ENCODE measurements around the gene ATP5ME. TPM values are rescaled to one million over a fixed set of nuclear protein-coding genes. Genes with fewer than 3 reads are reported as not detected.

ATP5ME gene
- polyA plus RNA-seq, 1 of the 3 experiments (the other 2 are of a cell fraction): 1,185 TPM

DNA sequence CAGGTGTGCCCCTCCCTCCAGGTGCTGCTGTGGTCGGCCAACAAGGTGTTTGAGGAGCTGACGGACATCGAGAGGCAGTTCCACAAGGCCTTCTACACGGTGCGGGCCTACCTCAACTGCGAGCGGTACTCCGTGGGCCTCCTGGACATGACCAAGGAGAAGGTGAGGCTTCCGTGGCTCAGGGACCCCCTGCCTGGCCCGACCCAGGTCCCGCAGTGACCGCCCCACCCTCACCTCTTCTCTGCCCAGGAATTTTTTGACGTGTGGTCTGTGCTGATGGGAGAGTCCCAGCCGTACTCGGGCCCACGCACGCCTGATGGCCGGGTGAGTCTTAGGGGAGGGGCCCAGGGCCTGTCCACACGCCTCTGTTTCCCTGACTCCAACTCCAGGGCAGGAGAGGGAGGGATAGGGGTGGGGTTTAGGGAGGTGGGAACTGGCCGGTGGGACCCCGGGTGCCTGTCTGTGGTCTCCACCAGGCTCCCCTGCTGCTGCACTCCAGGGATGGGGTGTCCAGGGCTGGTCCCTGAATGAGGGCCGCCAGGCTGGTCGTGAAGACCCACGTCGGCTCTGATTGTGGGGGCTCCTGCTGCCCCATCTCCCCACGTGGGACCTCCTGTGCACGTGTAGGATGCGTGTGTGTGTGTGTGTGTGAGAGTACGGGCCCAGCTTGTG is 20.1 kb downstream of the ATP5ME start:
- no peaks in the 10 kb centered on the region for H3K9me2 ChIP-seq
- H2AFZ ChIP-seq (ENCODE audit: low read depth): no peak overlapping the region

GRCh38 chr4:653080-653821 is 20.8 kb downstream of the ATP5ME start:
- TF ChIP-seq RCOR1 (IDR thresholded peaks at IDR 0.05; ENCODE audit: low read length): no peak
- peaks cover 13% of the 10 kb centered on the region; the same call in 1 of the 2 replicates for H3K27me3 ChIP-seq (ENCODE audit: insufficient read depth)
- ChIA-PET POLR2A (no interaction called here), CTCF (interaction anchor here (0.6 to 1.6 kb wide), 3 partner anchors 11 to 534 kb away, joined by 3 to 5 read pairs (median 3); no protein-coding TSS in a partner anchor)
- H3K4me3 ChIP-seq (ENCODE audit: low read depth in 2 of 2, low read length in 1 of 2): no peak overlapping the region
- no peak overlapping the region for H3K9ac ChIP-seq
- no peak for DNase-seq
- no peaks in the 10 kb centered on the region for H3K79me2 ChIP-seq (ENCODE audit: insufficient read depth)
- no peaks in the 10 kb centered on the region for H3F3A ChIP-seq (replicated peaks; ENCODE audit: insufficient read depth)
- H3K4me2 ChIP-seq: no peak overlapping the region
- H3K9me2 ChIP-seq: no peaks in the 10 kb centered on the region
- no peaks in the 10 kb centered on the region for H4K20me1 ChIP-seq (ENCODE audit: insufficient read depth)
- H3K4me1 ChIP-seq (ENCODE audit: control insufficient read depth in 1 of 2, insufficient read depth in 2 of 2, low read depth in 1 of 2, low read length in 1 of 2): peaks cover 0 to 14% of the 10 kb centered on the region in 2 experiments; a peak in 1 of 4 replicates
- H3K9me3 ChIP-seq: no peaks in the 10 kb centered on the region
- no peaks in the 10 kb centered on the region for H3K36me3 ChIP-seq (replicated peaks in 1 of 2; ENCODE audit: control insufficient read depth in 1 of 2, insufficient read depth in 2 of 2, low read length in 1 of 2)
- no peak overlapping the region for H3K27ac ChIP-seq (ENCODE audit: low read depth in 2 of 2, low read length in 1 of 2)
- WGBS (ENCODE audit: low lambda C conversion rate): 64% methylated on average over 13 of the region's 35 CpGs
- no peak overlapping the region for H2AFZ ChIP-seq (ENCODE audit: low read depth)

More for the DNA sequence above, 20.1 kb downstream of the ATP5ME start:
- H3K4me1 ChIP-seq (ENCODE audit: control insufficient read depth in 1 of 2, insufficient read depth in 2 of 2, low read depth in 1 of 2, low read length in 1 of 2): peaks cover 0 to 14% of the 10 kb centered on the region in 2 experiments; a peak in 1 of 4 replicates
- WGBS (ENCODE audit: low lambda C conversion rate): 58% methylated on average over 17 of the region's 29 CpGs
- TF ChIP-seq EZH2phosphoT487 (IDR thresholded peaks at IDR 0.05; ENCODE audit: borderline replicate concordance, low read depth) (no peak), PBX3 (IDR thresholded peaks at IDR 0.05) (no peak), FOXM1 (IDR thresholded peaks at IDR 0.05; ENCODE audit: low read depth) (no peak), YY1 (IDR thresholded peaks at IDR 0.05; ENCODE audit: low read depth) (no peak), JUND (IDR thresholded peaks at IDR 0.05) (no peak), SIN3A (IDR thresholded peaks at IDR 0.05; ENCODE audit: borderline replicate concordance, low read depth, low read length) (no peak), NRF1 (IDR thresholded peaks at IDR 0.05; ENCODE audit: low read depth, low read length) (no peak)
- no peak overlapping the region for H3K9ac ChIP-seq
- CTCF ChIA-PET: no interaction called here
- POLR2A ChIA-PET: no interaction called here
- no peaks in the 10 kb centered on the region for H3F3A ChIP-seq (replicated peaks; ENCODE audit: insufficient read depth)
- peaks cover 13% of the 10 kb centered on the region; the same call in 1 of the 2 replicates for H3K27me3 ChIP-seq (ENCODE audit: insufficient read depth)
- no peak for DNase-seq
- H4K20me1 ChIP-seq (ENCODE audit: insufficient read depth): no peaks in the 10 kb centered on the region
- H3K9me3 ChIP-seq: no peaks in the 10 kb centered on the region
- H3K27ac ChIP-seq (ENCODE audit: low read depth in 2 of 2, low read length in 1 of 2): no peak overlapping the region
- no peaks in the 10 kb centered on the region for H3K79me2 ChIP-seq (ENCODE audit: insufficient read depth)
- H3K4me2 ChIP-seq: no peak overlapping the region
- H3K4me3 ChIP-seq (ENCODE audit: low read depth in 2 of 2, low read length in 1 of 2): no peak overlapping the region
- no peaks in the 10 kb centered on the region for H3K36me3 ChIP-seq (replicated peaks in 1 of 2; ENCODE audit: control insufficient read depth in 1 of 2, insufficient read depth in 2 of 2, low read length in 1 of 2)

All from SK-N-SH (cell line).